Liver (tissue), 3 donors: Measurements from ENCODE around the gene KIRREL3.

Source experiments
- FOXA1 ChIP-seq: IDR thresholded peaks from 2 replicates; pipeline ENCODE4 v1.6.1; 2016; ENCODE audit warnings: antibody characterized with exemption
- FOXA2 ChIP-seq: IDR thresholded peaks from 2 replicates; pipeline ENCODE4 v1.6.1; 2016; ENCODE audit warnings: antibody characterized with exemption
- GABPA ChIP-seq, 2 donors: IDR thresholded peaks in 1 of 2; conservative IDR thresholded peaks in 1 of 2; 2 replicates each; pipeline ENCODE4 v1.6.1; 2016; ENCODE audit warnings: antibody characterized with exemption in 2 of 2, mild to moderate bottlenecking in 1 of 2, moderate library complexity in 1 of 2
- JUND ChIP-seq, 2 donors: IDR thresholded peaks; 2 replicates each; pipeline ENCODE4 v1.6.1; 2016; ENCODE audit warnings: antibody characterized with exemption in 2 of 2
- NR2F2 ChIP-seq: IDR thresholded peaks from 2 replicates; pipeline ENCODE4 v1.6.1; 2016; ENCODE audit warnings: antibody characterized with exemption
- RAD21 ChIP-seq, 2 donors: IDR thresholded peaks; 2 replicates each; pipeline ENCODE4 v1.6.1; 2016; ENCODE audit warnings: antibody characterized with exemption in 2 of 2, mild to moderate bottlenecking in 2 of 2
- TF ChIP-seq, protein P1 (sequence below): IDR thresholded peaks from 2 replicates; pipeline ENCODE4 v1.6.1; 2016; ENCODE audit warnings: antibody characterized with exemption, mild to moderate bottlenecking
- TF ChIP-seq, protein P2 (sequence below): fragments of 150-350 bp; IDR thresholded peaks from 2 replicates; pipeline ENCODE4 v1.5.1; 2017; ENCODE audit warnings: improper control_type of control experiment, low read depth, low read length; ENCODE audit not compliant: missing input control
- TF ChIP-seq, protein P3 (sequence below): IDR thresholded peaks from 2 replicates; pipeline ENCODE4 v1.6.1; 2016; ENCODE audit warnings: antibody characterized with exemption
- TF ChIP-seq, protein P4 (sequence below): IDR thresholded peaks from 2 replicates; pipeline ENCODE4 v1.6.1; 2016; ENCODE audit warnings: antibody characterized with exemption
- donor health status: healthy.
- donor health status: healthy.

DNA sequence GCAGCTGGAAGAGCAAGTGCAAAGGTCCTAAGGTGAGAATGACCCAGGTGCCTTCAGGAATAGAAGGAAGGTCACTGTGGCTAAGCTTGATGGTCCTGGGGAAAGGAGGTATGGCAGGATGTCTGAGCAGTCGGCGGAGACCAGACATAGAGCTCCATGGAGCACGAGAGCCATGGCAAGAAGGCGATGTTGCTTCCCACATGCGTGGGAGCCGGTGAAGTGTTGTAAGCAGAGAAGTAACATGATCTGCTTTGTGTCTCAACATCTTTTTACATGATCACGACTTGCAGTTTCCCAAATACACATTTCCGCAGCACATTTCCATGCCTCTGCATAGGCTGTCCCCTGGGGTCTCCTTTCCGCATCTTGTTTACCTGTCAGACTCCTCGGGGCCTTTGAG, 231.9 kb downstream of the KIRREL3 start:
- TF ChIP-seq JUND (IDR thresholded peaks at IDR 0.05) (no peak), GABPA (IDR thresholded peaks at IDR 0.05 in 1 of 2, conservative IDR thresholded peaks at IDR 0.05 in 1 of 2) (no peak), NR2F2 (no peak), FOXA2 (no peak), FOXA1 (no peak), RAD21 (IDR thresholded peaks at IDR 0.05) (no peak)
- TF ChIP-seq, protein P1, sequence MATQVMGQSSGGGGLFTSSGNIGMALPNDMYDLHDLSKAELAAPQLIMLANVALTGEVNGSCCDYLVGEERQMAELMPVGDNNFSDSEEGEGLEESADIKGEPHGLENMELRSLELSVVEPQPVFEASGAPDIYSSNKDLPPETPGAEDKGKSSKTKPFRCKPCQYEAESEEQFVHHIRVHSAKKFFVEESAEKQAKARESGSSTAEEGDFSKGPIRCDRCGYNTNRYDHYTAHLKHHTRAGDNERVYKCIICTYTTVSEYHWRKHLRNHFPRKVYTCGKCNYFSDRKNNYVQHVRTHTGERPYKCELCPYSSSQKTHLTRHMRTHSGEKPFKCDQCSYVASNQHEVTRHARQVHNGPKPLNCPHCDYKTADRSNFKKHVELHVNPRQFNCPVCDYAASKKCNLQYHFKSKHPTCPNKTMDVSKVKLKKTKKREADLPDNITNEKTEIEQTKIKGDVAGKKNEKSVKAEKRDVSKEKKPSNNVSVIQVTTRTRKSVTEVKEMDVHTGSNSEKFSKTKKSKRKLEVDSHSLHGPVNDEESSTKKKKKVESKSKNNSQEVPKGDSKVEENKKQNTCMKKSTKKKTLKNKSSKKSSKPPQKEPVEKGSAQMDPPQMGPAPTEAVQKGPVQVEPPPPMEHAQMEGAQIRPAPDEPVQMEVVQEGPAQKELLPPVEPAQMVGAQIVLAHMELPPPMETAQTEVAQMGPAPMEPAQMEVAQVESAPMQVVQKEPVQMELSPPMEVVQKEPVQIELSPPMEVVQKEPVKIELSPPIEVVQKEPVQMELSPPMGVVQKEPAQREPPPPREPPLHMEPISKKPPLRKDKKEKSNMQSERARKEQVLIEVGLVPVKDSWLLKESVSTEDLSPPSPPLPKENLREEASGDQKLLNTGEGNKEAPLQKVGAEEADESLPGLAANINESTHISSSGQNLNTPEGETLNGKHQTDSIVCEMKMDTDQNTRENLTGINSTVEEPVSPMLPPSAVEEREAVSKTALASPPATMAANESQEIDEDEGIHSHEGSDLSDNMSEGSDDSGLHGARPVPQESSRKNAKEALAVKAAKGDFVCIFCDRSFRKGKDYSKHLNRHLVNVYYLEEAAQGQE = no peak
- TF ChIP-seq, protein P2, sequence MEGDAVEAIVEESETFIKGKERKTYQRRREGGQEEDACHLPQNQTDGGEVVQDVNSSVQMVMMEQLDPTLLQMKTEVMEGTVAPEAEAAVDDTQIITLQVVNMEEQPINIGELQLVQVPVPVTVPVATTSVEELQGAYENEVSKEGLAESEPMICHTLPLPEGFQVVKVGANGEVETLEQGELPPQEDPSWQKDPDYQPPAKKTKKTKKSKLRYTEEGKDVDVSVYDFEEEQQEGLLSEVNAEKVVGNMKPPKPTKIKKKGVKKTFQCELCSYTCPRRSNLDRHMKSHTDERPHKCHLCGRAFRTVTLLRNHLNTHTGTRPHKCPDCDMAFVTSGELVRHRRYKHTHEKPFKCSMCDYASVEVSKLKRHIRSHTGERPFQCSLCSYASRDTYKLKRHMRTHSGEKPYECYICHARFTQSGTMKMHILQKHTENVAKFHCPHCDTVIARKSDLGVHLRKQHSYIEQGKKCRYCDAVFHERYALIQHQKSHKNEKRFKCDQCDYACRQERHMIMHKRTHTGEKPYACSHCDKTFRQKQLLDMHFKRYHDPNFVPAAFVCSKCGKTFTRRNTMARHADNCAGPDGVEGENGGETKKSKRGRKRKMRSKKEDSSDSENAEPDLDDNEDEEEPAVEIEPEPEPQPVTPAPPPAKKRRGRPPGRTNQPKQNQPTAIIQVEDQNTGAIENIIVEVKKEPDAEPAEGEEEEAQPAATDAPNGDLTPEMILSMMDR = no peak
- TF ChIP-seq, protein P3, sequence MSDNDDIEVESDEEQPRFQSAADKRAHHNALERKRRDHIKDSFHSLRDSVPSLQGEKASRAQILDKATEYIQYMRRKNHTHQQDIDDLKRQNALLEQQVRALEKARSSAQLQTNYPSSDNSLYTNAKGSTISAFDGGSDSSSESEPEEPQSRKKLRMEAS = no peak
- TF ChIP-seq, protein P4, sequence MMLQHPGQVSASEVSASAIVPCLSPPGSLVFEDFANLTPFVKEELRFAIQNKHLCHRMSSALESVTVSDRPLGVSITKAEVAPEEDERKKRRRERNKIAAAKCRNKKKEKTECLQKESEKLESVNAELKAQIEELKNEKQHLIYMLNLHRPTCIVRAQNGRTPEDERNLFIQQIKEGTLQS = no peak
